ENCODE measurements around the gene PRELID3B. TPM values are rescaled to one million over a fixed set of nuclear protein-coding genes. Genes with fewer than 3 reads are reported as not detected.

The PRELID3B gene
- total RNA-seq, 3 donors from 2014 or later (not counting 1 experiment from before 2014, with no cell fraction given), result 49.3 to 51.6 (median 51.4) TPM

DNA sequence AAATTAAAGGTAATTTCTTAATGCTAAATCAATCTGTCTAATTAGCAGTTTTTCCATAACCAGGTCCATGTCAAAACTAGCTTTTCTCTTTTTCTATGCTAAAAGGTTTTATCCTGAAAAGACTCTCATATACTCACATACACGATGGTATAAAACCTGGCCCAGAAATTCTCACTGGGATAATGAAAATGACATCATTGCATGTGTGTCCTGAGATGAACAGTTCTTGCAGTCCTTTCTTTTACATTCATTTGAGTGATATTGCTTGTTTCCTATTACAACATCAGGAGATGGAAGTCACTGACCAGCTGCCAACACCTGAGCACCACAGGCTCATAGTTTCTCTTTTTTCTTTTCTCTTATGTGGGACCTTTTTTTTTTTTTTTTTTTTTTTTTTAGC is 7.9 kb upstream of the PRELID3B start:
- Mint-ChIP-seq H3K4me3 (no peak overlapping the region), H3K4me1 (no peaks in the 10 kb centered on the region), H3K27ac (no peak overlapping the region), H3K36me3 (no peaks in the 10 kb centered on the region), H3K27me3 (ENCODE audit: low read depth in 2 of 2) (peaks cover 20 to 49% of the 10 kb centered on the region in 2 donors), H3K9me3 (no peaks in the 10 kb centered on the region)
- H3K27ac ChIP-seq (ENCODE audit: low read length), result no peak overlapping the region
- intact Hi-C loops (cut with micrococcal nuclease), result no loop called here
- no peak overlapping the region for H3K4me3 ChIP-seq (ENCODE audit: low read length)
- H3K27me3 ChIP-seq (ENCODE audit: control insufficient read depth, insufficient read depth, low read length), result peaks cover 8% of the 10 kb centered on the region
- no peaks in the 10 kb centered on the region for H3K36me3 ChIP-seq (ENCODE audit: control insufficient read depth, insufficient read depth, low read length)
- TF ChIP-seq, protein P1, sequence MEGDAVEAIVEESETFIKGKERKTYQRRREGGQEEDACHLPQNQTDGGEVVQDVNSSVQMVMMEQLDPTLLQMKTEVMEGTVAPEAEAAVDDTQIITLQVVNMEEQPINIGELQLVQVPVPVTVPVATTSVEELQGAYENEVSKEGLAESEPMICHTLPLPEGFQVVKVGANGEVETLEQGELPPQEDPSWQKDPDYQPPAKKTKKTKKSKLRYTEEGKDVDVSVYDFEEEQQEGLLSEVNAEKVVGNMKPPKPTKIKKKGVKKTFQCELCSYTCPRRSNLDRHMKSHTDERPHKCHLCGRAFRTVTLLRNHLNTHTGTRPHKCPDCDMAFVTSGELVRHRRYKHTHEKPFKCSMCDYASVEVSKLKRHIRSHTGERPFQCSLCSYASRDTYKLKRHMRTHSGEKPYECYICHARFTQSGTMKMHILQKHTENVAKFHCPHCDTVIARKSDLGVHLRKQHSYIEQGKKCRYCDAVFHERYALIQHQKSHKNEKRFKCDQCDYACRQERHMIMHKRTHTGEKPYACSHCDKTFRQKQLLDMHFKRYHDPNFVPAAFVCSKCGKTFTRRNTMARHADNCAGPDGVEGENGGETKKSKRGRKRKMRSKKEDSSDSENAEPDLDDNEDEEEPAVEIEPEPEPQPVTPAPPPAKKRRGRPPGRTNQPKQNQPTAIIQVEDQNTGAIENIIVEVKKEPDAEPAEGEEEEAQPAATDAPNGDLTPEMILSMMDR (IDR thresholded peaks at IDR 0.05), result no peak
- WGBS (ENCODE audit: insufficient coverage), result 89% methylated on average over 1 of the region's 1 CpG
- H3K4me1 ChIP-seq (ENCODE audit: control insufficient read depth, insufficient read depth, low read length), result no peaks in the 10 kb centered on the region
- H3K9me3 ChIP-seq (ENCODE audit: control insufficient read depth, insufficient read depth, low read length), result no peaks in the 10 kb centered on the region
- DNase-seq (no peak), ATAC-seq (no peak)

DNA sequence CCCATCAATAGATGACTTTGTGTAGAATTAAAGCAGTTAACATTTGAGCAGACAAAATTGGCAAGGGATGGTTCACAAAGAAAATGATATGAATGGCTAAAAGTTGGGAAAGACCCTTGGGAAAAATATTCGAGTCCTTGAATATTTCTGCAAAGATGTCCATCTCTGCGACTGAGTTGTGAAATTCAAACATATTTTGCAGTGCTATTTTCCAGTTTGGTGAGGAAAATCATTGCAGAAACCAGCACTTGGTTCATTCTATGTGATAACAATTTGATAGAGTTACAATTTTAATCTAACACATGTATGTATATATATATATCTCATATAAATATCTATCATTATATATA is 6.1 kb upstream of the PRELID3B start:
- 92% methylated on average over 2 of the region's 2 CpGs for WGBS (ENCODE audit: insufficient coverage)
- H3K36me3 Mint-ChIP-seq, result no peaks in the 10 kb centered on the region
- DNase-seq (no peak), ATAC-seq (no peak)
- Histone ChIP-seq H3K4me1 (ENCODE audit: control insufficient read depth, insufficient read depth, low read length) (peaks cover 3% of the 10 kb centered on the region), H3K4me3 (ENCODE audit: low read length) (no peak overlapping the region), H3K9me3 (ENCODE audit: control insufficient read depth, insufficient read depth, low read length) (no peaks in the 10 kb centered on the region), H3K27me3 (ENCODE audit: control insufficient read depth, insufficient read depth, low read length) (peaks cover 8% of the 10 kb centered on the region), H3K36me3 (ENCODE audit: control insufficient read depth, insufficient read depth, low read length) (no peaks in the 10 kb centered on the region), H3K27ac (ENCODE audit: low read length) (no peak overlapping the region)
- H3K4me1 Mint-ChIP-seq, result peaks cover 5 to 8% of the 10 kb centered on the region in 2 donors
- no peak overlapping the region for H3K27ac Mint-ChIP-seq
- TF ChIP-seq, protein P1 (IDR thresholded peaks at IDR 0.05), result no peak
- H3K9me3 Mint-ChIP-seq, result no peaks in the 10 kb centered on the region
- peaks cover 16 to 38% of the 10 kb centered on the region in 2 donors for H3K27me3 Mint-ChIP-seq (ENCODE audit: low read depth in 2 of 2)
- H3K4me3 Mint-ChIP-seq, result no peak overlapping the region
- intact Hi-C loops (cut with micrococcal nuclease), result no loop called here

DNA sequence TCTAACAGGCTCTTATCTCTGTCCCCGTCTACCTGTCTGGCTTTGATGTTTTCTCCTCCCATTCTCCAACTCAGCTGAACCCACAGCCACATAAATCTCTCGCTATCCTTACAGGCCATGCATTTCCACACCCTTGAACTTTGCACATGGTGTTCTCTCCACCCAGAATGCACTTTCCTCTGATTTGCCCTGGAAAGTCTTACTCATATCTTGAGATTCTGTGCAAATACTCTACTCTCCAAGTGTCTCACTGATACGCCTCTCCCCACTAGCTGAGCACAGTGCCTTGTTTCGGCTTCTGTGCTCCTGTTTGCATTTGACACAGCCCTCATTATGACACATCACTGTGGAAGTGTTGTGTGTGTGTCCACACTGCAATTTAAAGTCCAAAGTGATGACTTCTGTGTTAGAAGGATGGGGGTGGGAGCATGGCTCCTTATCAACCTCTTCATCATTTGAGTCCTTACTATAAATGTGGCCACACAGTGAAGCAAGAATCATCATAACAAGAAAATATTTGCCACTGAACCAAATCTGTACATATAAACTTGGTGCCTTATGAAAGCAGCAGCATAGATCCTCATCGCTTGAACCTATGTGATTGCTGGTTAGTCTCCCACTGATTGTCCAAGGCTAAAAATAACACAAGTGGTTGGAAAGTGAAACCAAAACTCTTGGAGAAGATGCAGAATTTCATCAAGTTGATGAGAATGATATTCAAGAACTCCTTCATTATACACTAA is 5.5 kb upstream of the PRELID3B start:
- no peak for ATAC-seq

More for the DNA sequence above, 5.5 kb upstream of the PRELID3B start:
- H3K27me3 ChIP-seq (ENCODE audit: control insufficient read depth, insufficient read depth, low read length), result peaks cover 8% of the 10 kb centered on the region
- H3K36me3 ChIP-seq (ENCODE audit: control insufficient read depth, insufficient read depth, low read length), result no peaks in the 10 kb centered on the region
- H3K4me1 Mint-ChIP-seq, result peaks cover 11 to 13% of the 10 kb centered on the region in 2 donors
- intact Hi-C loops (cut with micrococcal nuclease), result no loop called here
- H3K36me3 Mint-ChIP-seq, result no peaks in the 10 kb centered on the region
- no peak for DNase-seq
- no peak overlapping the region for H3K4me3 ChIP-seq (ENCODE audit: low read length)
- no peaks in the 10 kb centered on the region for H3K9me3 ChIP-seq (ENCODE audit: control insufficient read depth, insufficient read depth, low read length)
- 88% methylated on average over 4 of the region's 5 CpGs for WGBS (ENCODE audit: insufficient coverage)
- peaks cover 12 to 33% of the 10 kb centered on the region in 2 donors for H3K27me3 Mint-ChIP-seq (ENCODE audit: low read depth in 2 of 2)
- no peaks in the 10 kb centered on the region for H3K9me3 Mint-ChIP-seq
- peaks cover 8% of the 10 kb centered on the region for H3K4me1 ChIP-seq (ENCODE audit: control insufficient read depth, insufficient read depth, low read length)
- H3K4me3 Mint-ChIP-seq, result no peak overlapping the region
- no peak overlapping the region for H3K27ac ChIP-seq (ENCODE audit: low read length)
- H3K27ac Mint-ChIP-seq, result no peak overlapping the region
- TF ChIP-seq, protein P1 (IDR thresholded peaks at IDR 0.05), result no peak

All from natural killer cell (primary cell).